Fibroblast of skin of right biceps (primary cell): Measurements from ENCODE around the gene KIF5C.

Experiments used
- DNase-seq: peaks from one replicate; pipeline ENCODE4 v3.0.0-alpha.2; 2013

Gene KIF5C

DNA sequence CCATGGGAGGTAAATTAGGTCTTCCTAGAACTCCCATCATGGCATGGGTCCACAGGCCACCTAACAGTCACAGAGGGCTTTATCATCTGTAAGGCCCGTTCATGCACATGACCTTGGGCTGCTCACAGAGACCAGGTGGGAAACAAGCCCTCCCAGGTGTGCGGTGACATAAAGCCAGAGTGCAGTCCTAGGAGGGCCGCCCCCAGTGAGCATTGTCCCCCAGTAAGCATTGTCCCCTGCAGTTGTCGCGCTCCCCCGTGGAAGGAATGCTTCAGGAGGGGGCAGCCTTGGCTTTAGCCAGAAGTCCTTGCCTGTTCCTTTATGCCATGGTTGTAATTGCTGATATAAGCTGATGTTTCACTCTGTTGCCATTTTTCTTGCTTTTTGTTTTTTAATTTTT lies 121.8 kb downstream of the KIF5C start:
- DNase-seq: no peak

DNA sequence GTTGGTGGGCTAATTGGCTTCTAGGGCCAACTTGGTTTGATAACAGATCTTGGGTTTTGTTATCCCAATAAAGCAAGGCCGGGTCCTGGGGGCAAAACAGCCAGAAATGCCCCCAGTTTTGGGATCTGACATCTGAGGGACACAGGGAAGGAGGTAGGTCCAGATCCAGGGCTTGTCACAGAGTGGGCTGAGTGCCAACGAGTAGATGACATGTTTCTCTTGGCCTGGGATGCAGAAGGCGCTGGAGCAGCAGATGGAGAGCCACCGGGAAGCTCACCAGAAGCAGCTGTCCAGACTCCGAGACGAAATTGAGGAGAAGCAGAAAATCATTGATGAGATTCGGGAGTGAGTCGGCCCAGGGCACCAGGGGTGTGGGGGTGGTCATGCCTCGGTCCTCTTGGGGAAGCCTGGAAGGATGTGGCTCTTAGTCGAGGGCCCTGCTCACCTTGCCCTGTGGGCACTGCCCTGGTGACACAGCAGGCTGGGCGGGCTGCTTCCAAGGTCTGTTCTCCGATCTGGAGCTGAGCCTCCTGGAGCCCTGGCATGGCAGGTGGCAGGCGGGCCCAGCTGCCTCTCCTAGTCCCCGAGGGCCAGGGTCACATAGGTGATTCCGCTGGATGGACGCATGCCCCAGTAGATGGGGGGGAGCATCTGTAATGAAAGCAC lies 123.3 kb downstream of the KIF5C start:
- no peak for DNase-seq

DNA sequence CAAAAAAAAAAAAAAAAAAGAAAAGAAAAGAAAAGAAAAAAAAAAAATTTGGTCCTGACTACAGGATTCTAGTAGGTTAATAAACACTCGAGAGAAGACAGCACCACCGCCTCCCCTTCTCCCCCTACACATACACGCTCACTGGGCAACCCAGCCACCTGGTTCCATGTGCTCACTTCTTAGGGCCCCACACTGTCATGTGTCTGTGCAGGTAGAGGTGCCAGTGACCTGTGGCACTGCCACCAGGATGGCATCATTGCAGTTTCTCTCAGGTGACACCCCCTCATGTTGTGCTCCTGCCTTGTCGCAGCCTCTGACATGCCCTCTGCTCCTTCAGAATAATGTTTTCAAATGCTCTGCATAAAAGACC lies 123.8 kb downstream of the KIF5C start:
- DNase-seq: no peak

DNA sequence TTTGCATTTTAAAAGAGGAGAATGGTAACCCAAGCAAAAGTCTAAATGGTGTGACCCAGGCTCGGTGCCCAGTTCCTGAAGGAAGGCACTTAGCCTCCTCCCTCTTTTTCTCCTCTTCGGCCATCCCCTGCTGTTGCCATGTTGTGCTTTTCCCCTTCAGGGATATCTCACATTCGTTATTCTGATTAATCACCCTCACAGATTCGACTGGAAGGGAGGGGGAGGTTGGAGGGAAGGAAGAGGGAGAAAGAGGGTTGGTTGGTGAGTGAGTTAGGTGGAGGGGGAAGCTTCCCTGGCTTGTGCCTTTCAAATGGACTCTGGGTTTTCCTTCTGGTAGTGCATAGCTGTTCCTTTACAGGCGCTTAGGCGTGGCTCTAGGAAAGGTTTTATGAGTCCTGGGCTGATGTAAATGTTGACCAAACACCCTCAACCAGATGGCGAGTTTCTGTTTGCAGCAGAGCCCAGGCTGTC lies 124.5 kb downstream of the KIF5C start:
- no peak for DNase-seq

DNA sequence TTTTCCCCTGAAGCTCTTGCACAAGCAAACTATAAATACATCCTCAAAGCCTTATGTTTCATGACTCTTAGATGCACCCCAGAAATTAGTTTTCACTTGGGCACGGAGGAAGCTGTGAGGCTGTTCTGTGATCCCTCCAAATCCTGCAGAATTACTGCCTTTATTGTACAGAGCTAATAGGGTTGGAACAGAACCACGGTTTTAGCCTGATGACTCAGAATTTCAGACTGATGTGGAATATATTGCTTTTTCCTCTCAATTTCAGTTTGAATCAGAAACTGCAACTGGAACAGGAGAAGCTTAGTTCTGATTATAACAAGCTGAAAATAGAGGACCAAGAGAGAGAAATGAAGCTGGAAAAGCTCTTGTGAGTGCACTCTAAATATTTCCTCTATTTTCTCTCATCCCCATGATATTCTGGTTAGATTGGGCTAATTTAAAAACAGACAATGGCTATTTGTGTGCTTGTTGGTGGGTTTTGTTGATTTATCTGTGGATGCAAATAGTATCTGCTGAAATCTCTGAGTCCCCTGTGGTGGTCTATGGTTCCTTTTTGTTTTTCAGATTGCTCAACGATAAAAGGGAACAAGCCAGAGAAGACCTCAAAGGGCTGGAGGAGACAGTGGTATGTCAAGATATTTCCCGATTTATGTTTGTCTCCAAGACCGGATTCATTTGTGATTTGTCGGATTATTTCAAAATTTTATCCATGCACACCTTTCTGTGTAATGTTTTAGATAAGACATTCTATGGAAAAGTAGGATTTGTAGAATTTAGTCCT lies 125.3 kb downstream of the KIF5C start:
- DNase-seq: peak; percentile 11

DNA sequence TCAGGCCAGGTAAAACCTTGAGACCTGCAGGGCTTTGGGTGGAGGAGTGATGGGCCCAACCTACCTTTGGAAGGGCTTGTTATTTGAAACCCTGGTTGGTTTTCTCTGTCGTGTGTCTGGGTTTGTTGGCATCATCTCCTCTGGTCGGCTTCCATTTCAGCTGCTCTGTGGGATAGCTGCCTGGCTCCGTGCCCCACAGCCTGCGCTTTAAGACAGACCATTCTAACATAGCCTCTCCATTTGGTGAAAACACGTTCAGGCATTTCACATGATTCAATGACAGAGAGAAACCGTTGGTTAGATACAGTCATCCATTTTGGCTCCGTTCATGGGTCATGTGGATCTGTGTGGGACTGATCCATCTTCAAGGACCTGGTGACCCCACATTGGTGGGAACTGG lies 126.5 kb downstream of the KIF5C start:
- no peak for DNase-seq

DNA sequence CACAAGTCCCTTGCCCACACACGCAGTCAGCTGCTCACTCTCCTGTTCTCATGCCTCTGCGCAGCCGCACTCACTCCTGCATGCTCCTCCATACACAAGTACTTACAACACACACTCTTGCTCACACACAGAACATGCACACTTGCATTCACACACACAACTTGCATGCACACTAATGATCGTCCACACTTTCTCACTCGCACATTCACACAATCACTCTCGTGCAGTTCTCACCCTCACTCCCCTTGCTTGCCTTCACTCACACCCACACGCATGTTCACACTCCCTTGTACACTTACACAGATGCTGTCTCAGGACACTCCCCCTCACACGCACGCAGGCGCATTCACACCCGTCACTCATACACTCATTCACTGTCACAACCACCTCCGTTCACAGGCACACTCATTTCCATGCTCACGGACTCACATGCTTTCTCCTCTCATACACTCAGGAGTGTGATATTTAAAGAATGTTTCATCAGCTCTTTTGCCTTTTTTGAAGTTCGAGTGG lies 127.4 kb downstream of the KIF5C start:
- DNase-seq: no peak

DNA sequence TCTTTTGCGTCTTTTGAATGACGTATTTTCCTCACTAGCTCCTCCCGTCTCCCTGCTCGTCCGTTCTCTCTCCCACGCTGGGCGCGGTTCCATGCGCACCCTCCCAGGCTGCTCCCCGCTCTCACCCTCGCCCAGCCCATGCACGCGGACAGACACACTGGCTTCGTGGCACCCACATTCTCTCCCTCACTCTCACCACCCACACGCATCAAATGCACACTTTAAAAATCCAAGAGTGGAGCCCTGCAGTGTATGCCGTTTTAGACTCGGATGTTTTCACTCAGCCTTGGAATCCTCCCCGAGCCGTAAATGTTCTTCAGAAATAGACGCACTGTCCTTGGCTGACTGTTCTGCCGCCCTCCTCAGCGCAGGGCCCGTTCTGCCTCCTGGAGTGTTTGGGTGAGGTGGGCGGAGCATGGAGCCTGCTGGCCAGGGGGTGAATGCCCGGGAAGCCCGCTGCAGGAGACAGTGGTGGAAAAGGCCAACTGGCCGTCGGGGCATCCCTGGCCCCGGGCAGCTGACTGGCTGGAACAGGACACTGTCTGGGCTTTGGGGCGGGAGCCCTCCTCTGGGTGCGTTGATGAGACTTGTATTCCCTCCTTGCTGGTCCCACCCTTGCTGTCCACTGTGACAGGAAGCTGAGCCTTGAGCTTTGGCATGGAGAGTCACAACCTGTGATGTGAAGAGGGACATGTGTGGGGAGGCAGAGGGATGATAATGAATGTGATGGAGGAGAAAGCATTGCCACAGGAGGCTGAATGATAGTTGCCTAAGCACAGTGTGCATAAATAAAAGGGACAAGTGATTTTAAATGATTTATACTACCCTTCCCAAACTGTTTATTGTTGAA lies 128.1 kb downstream of the KIF5C start:
- no peak for DNase-seq

DNA sequence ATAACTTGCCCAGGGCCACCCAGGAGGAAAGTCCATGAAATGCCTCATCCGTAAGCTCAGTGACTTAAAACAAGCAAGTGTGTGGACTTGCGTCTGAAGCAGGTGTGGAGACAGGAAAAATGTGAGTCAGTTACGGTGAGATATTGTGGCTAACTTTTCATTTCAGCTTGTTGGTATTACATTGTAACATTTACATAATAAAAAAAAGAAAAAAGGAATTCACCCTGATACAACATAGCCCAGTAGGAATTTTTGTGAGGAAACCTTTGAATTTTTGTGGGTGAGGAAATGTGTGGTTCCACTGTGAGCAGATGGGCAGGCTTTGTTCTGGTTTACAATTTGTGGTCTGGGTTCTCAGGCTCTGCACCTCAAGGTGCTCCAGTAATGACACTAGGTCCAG lies 129.8 kb downstream of the KIF5C start:
- DNase-seq: peak; percentile 30

DNA sequence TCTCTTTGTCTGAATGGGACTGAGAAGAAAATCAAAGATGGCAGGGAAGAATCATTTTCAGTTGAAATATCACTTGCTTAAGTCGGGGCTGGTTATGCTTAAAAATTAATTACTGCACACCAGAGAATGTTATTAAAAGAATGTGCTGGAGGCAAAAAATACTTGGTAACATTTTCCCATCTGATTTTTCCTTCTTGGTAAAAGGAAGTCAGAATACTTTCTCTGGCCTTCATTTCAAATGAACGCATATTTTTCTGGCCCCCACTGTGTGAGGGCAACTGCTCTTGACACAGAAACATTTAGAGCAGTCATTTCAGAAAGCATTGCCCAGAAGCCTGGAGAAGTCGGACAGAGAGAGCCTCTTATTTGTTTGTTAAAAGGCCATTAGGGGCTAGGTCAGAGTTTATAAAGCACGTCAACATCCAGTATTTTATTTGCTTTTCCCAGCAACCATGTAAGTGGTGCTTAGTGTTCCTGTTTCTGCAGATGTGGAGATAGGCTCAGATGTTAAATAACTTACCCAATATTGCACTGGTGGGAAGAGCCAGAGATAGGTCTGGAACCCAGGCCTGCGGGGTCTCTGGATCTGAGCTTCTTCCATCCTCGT lies 130.5 kb downstream of the KIF5C start:
- DNase-seq: no peak

DNA sequence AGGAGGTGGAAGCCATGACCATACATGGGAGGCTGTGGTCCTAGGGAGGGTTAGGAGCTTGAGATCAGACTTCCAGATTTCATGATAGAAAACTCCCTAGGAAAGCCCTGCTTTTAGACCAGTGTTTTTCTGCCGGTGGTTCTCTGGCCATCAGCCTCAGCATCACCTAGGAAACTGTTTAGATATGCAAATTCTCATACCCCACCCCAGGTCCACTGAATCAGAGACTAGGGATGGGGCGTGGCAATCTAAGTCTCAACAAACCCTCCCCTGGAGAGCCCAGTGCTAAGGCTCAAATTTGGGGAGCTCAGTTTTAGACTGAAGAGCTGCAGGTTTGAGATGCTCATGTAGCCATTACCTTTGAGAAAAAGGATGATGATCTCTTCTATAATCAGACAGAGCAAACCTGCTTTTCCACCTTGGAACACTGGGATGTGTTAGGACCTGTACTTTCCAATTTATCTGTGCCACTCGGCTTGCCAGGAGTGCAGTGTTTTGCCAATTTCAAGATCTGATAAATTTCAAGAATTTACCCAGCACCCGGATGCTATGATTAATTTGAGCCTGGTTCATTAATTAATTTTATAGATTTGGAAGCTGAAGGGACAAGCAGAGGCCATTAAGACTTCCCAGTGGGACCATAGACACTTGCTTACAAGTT lies 132.0 kb downstream of the KIF5C start:
- DNase-seq: no peak

DNA sequence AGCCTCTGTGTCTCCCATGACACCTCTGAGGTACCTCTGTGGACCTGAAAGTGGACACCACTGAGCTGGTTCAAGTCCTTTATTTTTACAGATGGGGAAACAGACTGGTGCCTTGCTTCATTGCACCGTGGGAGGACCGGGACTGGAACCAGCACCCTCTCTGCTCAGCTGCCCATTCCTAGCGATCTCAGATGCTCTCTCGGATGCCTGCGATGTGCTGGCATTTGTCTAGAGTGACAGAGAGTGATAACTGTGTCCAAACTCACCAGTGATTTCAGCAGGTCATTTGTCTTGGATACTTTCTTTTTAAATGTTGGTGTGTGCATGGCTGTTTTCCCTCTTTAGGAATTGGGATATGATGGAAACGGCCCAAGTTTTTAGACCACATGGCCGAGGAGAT lies 133.4 kb downstream of the KIF5C start:
- no peak for DNase-seq

DNA sequence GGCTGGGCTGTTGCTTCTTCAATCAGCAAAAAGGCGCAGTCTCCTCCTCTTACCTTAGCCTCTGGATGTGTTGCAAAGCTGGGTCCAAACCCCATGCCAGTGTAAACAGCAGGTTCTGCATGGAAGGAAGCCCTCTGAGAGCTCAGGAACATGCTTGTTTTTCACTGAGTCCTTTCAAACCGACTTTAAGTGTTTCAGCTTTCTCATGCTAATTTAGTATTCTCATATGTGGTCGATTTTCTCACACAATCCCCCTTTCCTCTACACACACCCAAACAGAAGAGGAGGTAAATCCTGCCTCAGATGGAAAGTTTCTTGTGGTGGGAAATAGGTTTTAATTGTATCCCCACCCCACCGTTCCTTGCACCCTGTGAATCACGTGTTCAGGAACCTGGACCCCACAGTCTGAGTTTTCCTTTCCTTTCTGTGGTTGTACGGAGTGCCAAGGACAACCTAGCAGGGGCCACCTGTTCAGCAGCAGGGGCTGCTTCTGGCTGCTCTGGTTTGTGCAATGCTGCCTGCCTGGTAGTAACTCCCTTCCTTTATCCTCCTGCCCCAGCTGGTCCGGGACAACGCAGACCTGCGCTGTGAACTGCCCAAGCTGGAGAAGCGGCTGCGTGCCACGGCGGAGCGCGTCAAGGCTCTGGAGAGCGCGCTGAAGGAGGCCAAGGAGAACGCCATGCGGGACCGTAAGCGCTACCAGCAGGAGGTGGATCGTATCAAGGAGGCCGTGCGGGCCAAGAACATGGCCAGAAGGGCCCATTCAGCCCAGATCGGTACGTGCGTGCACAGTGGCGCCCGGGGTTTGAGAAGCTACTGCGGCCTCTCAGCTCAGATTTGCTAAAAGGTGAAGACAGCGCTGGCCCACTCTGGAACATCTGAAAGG lies 134.8 kb downstream of the KIF5C start:
- DNase-seq: no peak

DNA sequence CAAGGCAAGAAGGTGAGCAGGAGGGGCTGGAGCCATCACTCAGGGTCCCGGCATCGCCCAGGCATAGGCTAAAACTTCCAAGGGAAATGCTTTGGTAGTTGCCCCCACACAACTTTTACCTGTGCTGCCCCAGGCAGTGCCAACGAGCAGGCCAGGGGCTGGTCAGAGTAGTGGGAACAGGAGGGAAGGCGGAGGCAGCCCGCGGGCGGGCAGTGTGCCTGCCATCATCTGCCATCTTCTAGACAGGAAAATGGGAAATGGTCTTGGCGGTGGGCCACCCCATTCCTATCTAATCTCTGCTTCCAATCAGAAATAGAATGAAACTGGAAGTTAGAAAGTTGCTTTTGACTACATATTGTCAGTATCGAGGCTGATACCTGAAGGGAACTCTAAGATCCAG lies 137.5 kb downstream of the KIF5C start:
- DNase-seq: no peak

DNA sequence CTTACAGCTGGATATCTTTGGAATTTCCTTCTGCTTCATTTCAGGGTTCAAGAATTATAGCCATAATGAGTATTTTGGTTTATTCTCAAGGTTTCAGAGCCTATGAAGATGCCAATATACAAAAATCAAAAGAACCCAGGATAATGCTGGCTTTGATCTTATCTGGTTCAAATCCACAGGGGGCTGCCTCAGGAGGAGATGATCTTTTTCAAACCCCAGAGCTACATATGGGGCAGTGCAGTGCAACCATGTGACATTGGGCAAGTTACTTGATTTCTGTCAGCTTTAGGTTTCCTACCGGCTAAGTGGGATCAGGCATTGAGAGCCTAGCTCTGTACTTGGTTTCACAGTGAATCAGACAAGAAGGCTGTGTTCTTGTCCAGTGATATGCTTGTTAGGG lies 140.5 kb downstream of the KIF5C start:
- DNase-seq: no peak

DNA sequence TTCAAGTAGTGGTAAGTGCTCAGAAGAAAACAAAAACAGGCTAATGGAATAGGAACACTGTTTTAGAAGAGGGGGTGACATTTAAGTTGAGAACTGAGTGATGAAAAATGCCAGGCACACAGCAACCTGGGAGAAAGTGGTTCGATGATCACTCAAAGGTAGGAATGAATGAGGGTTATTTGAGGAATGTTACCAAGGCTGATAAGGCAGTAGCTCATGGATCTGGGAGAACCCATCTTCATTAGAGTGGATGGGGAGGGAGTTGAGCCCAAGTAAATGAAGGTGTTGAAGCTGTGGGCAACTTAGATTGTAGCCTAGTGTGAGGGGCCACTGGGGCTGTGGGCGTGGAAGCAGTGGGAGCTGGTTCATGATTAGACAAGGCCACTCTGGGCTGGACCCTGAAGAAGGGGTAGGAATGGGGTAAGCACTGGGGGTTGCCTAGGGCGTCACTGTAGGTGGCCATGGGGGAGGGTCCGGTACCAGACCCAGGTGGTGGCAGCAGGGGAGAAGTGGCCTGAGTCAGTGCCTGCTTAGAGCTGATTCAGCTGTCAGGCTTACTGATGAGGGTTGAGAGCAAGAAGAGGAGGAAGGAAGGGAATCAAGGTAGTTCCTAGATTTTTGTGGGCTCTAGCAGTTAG lies 141.0 kb downstream of the KIF5C start:
- DNase-seq: no peak

DNA sequence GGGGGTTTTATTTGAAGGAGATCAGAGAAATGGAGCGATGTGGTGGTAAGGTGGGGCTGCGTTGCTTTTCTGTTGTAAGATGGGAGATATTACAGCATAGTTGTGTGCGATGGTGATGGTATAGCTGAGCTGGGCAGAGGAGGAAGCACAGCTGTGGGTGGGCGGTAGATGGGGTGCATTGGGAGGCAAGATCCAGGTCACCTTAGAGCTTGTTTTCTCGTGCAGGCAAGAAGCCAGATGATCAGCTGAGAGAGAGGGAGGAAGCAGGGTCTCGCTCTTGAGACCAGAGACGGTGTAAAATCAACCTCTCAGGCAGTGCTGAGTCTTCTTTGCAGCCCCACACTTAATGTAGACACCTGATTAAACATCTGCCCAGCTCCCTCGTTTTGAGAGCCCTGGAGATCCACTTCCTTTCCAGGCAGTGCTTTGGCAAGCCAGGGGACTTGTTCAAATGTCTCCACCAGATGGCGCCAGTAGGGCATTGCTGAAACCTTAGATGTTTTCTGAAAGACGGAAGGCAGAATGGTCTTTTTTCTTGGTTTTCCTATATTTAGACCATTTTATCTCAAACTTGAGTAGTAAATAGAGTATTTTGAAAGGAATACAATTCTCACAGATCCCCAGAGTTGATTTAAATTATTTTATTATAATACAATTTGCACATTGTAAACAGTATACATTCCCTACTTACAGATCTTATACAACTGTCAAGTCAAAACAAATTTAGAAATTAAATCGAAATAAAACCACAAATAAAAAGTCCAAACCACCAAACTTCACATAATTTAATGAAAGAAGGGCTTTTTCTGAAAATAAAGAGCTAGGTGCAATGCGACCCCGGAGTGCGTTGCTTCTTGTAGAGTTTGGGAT lies 142.3 kb downstream of the KIF5C start:
- DNase-seq: peak; percentile 73

DNA sequence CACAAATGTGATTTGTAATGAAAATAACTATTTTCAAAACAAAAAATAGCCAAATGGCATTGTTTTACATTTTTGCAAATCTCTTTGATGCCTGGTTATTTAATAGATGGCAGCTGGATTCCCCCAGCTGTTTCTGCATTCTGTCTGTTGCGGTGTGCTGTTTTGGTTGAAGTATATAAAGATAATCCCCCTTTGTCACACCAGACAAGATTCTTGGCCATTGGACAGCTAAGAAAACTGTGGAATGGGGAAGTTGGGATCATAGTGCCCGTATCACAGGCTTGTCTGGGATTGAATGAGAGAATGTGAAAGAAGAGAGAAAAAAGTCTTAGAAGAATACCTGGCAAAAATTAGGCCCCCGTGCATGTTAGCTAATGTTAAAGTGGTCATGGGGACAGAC lies 144.0 kb downstream of the KIF5C start:
- DNase-seq: no peak

DNA sequence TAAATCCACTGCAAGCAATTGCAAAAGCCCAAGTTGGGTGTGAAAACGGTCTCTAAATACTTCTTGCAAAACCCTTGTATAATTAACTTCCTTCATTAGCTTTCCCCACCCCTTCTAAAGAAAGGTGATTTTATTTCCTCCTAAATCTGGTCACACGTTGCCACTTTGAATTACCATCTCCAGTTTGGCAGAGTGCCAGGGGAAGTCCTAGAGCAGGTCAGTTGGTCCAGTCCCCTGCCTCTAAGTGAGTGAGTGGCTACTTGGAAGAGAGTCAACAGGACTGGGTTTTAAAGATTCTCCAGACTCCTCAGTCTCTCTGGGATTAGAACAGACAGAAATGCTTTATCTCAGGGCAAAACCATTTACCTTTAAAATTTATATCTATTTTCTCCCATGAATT lies 144.7 kb downstream of the KIF5C start:
- no peak for DNase-seq

DNA sequence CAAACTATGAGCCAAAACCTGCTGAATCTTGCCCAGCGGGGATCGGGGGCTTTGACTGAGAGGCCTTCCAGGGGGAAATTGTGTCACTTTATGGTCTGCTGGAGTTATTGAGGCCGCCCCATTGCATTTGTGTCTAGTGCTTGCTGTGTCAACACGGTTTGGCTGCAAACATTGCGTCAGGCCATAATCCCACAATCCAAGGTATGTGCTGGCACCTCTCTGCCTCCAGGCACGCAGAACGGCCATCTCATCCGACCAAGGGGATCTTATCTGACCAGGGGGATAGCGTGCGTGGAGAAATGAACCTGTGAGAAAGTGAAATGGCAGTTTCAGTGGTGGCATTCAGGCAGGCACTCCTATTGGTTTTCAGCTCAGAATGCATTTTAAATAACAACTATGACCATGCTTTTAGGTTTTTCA lies 145.4 kb downstream of the KIF5C start:
- no peak for DNase-seq
